Gastrocnemius medialis (tissue), 4 donors: ENCODE measurements around the gene ZNF492.

Experiments
- POLR2A ChIP-seq, 2 donors: fragments of 450-650 bp; IDR thresholded peaks; one replicate each; pipeline ENCODE4 v1.6.1; 2017; ENCODE audit warnings: antibody characterized with exemption in 2 of 2, mild to moderate bottlenecking in 2 of 2, moderate library complexity in 2 of 2
- TF ChIP-seq, protein P1 (sequence below), 5 experiments: fragments of 450-650 bp in 3 of 5; fragments of 200-600 bp in 2 of 5; sonication (generic) in 2 of 5; IDR thresholded peaks in 4 of 5; conservative IDR thresholded peaks in 1 of 5; 1 replicate in 4 of 5; 2 replicates in 1 of 5; pipeline ENCODE4 v1.5.1; 2016 to 2019; ENCODE audit warnings: antibody characterized with exemption in 5 of 5, mild to moderate bottlenecking in 3 of 5, moderate library complexity in 3 of 5

DNA sequence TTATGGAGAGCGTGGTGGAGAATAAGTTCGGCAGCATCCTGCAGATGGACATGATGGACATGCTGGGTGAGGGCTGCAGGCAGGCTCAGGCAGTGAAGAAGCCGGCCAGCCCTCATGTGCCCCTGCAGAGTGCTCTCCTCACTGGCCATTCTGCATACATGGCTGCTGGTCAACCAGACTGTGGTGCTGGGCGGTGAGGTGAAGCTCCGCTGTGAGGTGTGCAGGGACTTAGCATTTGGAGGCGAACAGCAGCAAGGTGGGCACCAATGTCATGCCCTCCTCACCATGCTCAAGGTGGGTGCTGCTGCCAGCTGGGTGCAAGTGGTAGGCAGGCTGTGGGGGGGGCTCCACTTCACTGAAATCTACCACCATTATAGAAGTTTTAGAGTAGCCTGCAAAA lies 5.7 kb upstream of the ZNF492 start:
- TF ChIP-seq, protein P1, sequence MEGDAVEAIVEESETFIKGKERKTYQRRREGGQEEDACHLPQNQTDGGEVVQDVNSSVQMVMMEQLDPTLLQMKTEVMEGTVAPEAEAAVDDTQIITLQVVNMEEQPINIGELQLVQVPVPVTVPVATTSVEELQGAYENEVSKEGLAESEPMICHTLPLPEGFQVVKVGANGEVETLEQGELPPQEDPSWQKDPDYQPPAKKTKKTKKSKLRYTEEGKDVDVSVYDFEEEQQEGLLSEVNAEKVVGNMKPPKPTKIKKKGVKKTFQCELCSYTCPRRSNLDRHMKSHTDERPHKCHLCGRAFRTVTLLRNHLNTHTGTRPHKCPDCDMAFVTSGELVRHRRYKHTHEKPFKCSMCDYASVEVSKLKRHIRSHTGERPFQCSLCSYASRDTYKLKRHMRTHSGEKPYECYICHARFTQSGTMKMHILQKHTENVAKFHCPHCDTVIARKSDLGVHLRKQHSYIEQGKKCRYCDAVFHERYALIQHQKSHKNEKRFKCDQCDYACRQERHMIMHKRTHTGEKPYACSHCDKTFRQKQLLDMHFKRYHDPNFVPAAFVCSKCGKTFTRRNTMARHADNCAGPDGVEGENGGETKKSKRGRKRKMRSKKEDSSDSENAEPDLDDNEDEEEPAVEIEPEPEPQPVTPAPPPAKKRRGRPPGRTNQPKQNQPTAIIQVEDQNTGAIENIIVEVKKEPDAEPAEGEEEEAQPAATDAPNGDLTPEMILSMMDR (IDR thresholded peaks at IDR 0.05 in 4 of 5, conservative IDR thresholded peaks at IDR 0.05 in 1 of 5) = no peak
- no peak for TF ChIP-seq POLR2A (IDR thresholded peaks at IDR 0.05)
